Kasumi-1 (cell line): ENCODE results near the gene CDC23.

Source experiments
- DNase-seq, 2 experiments: peaks; one replicate each; lab custom pipeline; 2025; lab: John Stamatoyannopoulos, UW

CDC23 gene

GRCh38 chr5:138141734-138142133 lies 71.4 kb downstream of the CDC23 start:
- DNase-seq = no peak

DNA sequence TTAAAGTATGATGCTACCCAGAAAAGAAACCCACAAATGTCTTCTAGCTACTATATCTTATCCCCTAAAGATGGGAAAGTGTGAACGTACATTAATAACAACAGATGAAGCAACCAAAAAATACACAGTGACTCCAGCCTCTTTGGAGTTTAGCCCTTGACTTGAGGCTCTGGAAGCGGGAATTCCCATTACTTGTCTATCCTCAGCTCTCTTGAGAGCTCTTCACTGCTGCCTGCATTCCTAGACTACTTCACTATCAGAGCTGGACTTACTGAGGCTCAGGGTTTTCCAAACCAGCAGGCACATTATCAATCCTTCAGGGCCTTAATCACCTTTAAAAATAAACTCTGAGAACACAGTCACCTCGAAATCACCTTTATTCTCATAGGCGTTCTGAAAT lies 72.9 kb downstream of the CDC23 start:
- DNase-seq = no peak

- DNase-seq = peak; percentile 28 to 44
Measured at GRCh38 chr5:138139781-138140090, 73.4 kb downstream of the CDC23 start.

- no peak for DNase-seq
Measured at GRCh38 chr5:138138949-138139780, 74.0 kb downstream of the CDC23 start, which contains the start of gene NME5. Gene NME5, minus strand, starts transcription at chr5:138139428. Its CDS starts 648 bp downstream, at chr5:138138780.
